GM20000 (cell line): Measurements from ENCODE around the gene SNX11.
A peak's percentile ranks its signal among the peaks of the same experiment; 100 is the strongest.

Experiments
- DNase-seq: peaks from one replicate; pipeline ENCODE4 v3.0.0; 2012; ENCODE audit warnings: low spot score
- TF ChIP-seq, protein P1 (sequence below): IDR thresholded peaks from 2 replicates; pipeline ENCODE4 v1.5.1; 2012; ENCODE audit warnings: mild to moderate bottlenecking, control low read depth; ENCODE audit errors: extremely low read depth, missing control alignments

The SNX11 gene, protein sequence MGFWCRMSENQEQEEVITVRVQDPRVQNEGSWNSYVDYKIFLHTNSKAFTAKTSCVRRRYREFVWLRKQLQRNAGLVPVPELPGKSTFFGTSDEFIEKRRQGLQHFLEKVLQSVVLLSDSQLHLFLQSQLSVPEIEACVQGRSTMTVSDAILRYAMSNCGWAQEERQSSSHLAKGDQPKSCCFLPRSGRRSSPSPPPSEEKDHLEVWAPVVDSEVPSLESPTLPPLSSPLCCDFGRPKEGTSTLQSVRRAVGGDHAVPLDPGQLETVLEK

DNA sequence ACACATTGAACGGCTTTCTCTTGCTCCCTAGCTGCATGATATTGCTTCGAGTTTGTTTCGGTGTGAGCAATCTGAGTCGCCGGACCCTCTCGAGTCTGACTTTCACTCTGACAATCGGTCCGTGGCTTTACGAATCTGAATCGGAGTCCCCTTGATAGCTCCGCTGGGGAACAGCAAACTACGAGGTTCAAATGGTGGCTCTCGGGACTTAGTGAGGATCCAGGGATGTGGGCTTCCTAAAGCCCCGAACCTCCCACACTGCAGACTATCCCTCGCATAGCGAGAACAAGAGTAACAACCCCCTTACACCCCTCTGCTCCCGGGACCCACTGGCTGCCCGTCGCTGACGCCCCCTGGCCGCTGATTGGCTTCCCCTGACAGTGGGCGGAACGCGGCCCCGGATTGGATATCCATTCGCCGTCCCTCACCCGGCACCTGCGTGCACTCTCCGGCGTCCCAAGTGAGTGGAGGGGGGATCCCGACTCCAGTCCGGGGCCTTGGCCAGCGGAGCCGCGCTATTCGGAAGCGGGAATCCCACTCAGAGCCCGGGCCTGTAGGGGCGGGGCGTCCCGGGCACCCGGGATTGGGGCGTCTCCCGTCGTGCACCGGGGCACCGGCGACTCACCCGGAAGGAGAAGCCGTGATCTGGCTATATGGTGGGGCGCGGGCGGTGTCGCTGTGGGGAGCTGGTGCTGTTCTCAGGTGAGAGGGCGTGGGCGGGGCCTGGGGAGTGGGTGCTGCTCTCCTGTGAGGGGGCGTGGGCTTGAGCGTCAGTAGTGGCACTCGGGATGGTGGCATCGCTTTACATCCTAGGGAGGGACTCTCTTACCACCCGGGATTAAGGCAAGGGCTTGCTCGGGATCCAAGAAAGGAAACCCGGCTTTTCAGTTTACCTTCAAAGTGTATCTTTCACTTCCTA lies at the start of gene SNX11:
Gene SNX11 (plus strand): TSS at position 630 of the 919 bp plus-strand sequence. CDS start 4,278 bp downstream, outside the sequence.
- TF ChIP-seq, protein P1, sequence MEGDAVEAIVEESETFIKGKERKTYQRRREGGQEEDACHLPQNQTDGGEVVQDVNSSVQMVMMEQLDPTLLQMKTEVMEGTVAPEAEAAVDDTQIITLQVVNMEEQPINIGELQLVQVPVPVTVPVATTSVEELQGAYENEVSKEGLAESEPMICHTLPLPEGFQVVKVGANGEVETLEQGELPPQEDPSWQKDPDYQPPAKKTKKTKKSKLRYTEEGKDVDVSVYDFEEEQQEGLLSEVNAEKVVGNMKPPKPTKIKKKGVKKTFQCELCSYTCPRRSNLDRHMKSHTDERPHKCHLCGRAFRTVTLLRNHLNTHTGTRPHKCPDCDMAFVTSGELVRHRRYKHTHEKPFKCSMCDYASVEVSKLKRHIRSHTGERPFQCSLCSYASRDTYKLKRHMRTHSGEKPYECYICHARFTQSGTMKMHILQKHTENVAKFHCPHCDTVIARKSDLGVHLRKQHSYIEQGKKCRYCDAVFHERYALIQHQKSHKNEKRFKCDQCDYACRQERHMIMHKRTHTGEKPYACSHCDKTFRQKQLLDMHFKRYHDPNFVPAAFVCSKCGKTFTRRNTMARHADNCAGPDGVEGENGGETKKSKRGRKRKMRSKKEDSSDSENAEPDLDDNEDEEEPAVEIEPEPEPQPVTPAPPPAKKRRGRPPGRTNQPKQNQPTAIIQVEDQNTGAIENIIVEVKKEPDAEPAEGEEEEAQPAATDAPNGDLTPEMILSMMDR: peak; percentile 9
- DNase-seq: peak; percentile 82

DNA sequence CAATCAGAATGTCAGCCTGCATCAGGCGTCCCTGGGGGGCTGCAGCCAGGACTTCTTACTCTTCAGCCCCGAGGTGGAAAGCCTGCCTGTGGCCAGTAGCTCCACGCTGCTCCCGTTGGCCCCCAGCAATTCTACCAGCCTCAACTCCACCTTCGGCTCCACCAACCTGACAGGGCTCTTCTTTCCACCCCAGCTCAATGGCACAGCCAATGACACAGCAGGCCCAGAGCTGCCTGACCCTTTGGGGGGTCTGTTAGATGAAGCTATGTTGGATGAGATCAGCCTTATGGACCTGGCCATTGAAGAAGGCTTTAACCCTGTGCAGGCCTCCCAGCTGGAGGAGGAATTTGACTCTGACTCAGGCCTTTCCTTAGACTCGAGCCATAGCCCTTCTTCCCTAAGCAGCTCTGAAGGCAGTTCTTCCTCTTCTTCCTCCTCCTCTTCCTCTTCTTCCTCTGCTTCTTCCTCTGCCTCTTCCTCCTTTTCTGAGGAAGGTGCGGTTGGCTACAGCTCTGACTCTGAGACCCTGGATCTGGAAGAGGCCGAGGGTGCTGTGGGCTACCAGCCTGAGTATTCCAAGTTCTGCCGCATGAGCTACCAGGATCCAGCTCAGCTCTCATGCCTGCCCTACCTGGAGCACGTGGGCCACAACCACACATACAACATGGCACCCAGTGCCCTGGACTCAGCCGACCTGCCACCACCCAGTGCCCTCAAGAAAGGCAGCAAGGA lies 49.0 kb upstream of the SNX11 start:
- DNase-seq: no peak
- TF ChIP-seq, protein P1: no peak

DNA sequence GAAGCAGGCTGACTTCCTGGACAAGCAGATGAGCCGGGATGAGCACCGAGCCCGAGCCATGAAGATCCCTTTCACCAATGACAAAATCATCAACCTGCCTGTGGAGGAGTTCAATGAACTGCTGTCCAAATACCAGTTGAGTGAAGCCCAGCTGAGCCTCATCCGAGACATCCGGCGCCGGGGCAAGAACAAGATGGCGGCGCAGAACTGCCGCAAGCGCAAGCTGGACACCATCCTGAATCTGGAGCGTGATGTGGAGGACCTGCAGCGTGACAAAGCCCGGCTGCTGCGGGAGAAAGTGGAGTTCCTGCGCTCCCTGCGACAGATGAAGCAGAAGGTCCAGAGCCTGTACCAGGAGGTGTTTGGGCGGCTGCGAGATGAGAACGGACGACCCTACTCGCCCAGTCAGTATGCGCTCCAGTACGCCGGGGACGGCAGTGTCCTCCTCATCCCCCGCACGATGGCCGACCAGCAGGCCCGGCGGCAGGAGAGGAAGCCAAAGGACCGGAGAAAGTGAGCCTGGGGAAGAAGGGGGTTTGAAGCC lies 48.4 kb upstream of the SNX11 start:
- no peak for DNase-seq
- TF ChIP-seq, protein P1: no peak

DNA sequence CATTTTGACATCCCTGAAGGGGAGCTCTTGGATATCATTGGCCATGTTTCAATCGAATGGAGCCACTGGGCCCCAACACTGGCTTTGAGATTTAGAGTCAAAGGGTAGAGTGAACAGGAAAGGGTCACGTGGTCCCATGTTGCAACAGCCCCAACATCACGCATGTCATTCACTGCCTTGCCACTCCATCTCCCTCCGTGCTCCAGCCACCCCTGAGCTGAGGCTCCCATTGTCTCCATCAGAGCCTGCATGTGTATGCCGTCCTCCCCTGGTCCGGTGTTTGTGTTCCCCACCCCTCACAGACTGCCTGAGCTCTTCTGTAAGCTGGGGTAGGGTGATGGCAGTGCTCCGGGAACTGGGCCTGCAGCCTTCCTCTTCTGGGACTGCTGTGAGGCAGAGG lies 47.3 kb upstream of the SNX11 start:
- TF ChIP-seq, protein P1: no peak
- no peak for DNase-seq

DNA sequence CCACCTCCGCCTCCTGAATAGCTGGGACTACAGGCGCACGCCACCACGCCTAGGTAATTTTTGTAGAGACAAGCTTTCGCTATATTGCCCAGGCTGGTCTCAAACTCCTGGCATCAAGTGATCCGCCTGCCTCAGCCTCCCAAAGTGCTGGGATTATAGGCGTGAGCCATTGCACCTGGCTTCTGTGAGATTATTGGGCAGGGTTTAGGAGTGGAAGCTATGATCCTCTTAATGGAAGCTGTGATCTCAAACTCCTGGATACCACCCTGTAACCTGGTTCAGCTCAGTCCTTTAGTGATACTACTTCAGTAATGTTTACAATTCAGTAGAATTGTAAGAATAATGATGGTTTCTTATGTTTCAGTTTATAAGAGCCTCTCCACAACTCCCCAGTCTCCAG lies 45.3 kb upstream of the SNX11 start:
- DNase-seq: no peak
- TF ChIP-seq, protein P1: no peak

DNA sequence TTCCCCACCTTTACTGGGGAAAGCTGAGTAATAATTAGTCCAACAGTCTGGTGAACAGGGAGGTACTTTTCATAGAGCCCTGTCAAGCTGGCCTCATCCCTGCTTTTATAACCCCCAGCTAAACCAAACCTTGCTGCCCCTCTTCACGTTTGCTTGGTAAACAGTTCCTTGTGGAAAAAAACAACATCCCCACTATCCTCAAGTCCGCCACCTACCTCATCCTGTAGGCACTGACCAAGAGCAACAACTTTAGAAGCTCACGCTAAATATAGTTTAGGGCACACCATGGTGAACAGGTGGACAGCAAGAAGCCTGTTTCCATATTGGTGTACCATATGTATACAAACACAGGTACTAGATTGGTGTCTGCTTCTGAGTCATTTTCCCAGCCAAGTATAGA lies 42.9 kb upstream of the SNX11 start:
- DNase-seq: no peak
- TF ChIP-seq, protein P1: no peak
